Colonic mucosa (tissue), 4 donors: Measurements from ENCODE around the gene NXNL2. TPM values are rescaled to one million over a fixed set of nuclear protein-coding genes. Genes with fewer than 3 reads are reported as not detected.

ENCODE experiments used
- DNase-seq: peaks from one replicate; pipeline ENCODE4 v3.0.0-alpha.2; 2020
- H3K27ac ChIP-seq: fragments of 200-600 bp; one replicate; pipeline ENCODE4 v1.8.0; 2021
- H3K27me3 ChIP-seq: fragments of 200-600 bp; one replicate; pipeline ENCODE4 v1.8.0; 2021
- H3K36me3 ChIP-seq: fragments of 200-600 bp; one replicate; pipeline ENCODE4 v1.8.0; 2021
- H3K4me1 ChIP-seq: fragments of 200-600 bp; one replicate; pipeline ENCODE4 v1.8.0; 2021; ENCODE audit warnings: mild to moderate bottlenecking
- H3K4me3 ChIP-seq: fragments of 200-600 bp; one replicate; pipeline ENCODE4 v1.8.0; 2021
- H3K9ac ChIP-seq, 2 donors: one replicate each; pipeline ENCODE4 v1.7.0; 2013; ENCODE audit warnings: control low read depth in 2 of 2, low read depth in 2 of 2, low read length in 2 of 2
- H3K9me3 ChIP-seq: fragments of 200-600 bp; one replicate; pipeline ENCODE4 v1.8.0; 2021
- CTCF ChIP-seq: fragments of 200-600 bp; IDR thresholded peaks from one replicate; pipeline ENCODE4 v1.8.0; 2022; ENCODE audit warnings: antibody characterized with exemption, mild to moderate bottlenecking
- intact Hi-C: fragments of 100-400 bp; cut with DNase I; formaldehyde crosslinking; loops from one replicate; pipeline ENCODE4 v1.14.1; 2022
- total RNA-seq, 2 donors: library from RNA; stranded (reverse); fragmentation: NEBNext Ultra II Directional in 1 of 2; extraction: Animal tissue kit (Norgen Biotek cat#: 25700) in 1 of 2; gene quantifications; one replicate each; pipeline ENCODE4 v1.2.1, GENCODE V29; 2021
- donor health status: healthy.
- donor health status: DM: no; HTN: no; CAD: no.
- donor health status: DM: no; HTN: no; CAD: no.

The NXNL2 gene
- total RNA-seq, 2 donors from 2014 or later = not detected

DNA sequence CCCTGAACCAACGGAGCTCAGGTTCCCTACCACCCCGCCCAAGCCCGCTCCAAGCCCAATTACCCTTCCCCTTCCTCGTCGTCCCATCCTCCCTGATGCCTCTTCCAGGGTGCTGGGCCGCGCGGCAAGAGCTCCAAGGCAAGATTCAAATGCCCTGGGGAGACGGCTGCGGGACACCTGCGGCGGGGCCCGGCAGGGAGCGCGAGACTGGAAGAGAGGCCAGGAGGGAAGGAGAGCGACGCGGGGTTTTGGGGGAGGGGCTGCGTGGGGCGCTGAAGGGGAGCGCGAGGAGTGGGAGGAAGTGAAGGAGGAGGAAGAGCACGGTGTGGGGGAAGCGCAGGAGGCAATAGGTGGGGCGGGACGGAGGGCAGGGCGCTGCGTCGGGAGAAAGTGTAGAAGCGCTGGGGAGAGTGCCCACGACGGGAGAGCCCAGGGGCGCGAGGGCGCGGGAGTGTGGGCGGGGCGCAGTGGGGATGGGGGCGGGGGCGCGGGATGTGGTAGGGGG is 975 bp upstream of the NXNL2 start:
- H3K27ac ChIP-seq = peak overlapping the region; percentile 33
- DNase-seq = peak; percentile 42
- H3K4me3 ChIP-seq = peak overlapping the region; percentile 26
- no peak for TF ChIP-seq CTCF
- H3K9ac ChIP-seq = no peak overlapping the region
- H3K27me3 ChIP-seq = no peaks in the 10 kb centered on the region
- H3K36me3 ChIP-seq = no peaks in the 10 kb centered on the region
- intact Hi-C loops = no loop called here
- H3K9me3 ChIP-seq = no peaks in the 10 kb centered on the region
- no peaks in the 10 kb centered on the region for H3K4me1 ChIP-seq

DNA sequence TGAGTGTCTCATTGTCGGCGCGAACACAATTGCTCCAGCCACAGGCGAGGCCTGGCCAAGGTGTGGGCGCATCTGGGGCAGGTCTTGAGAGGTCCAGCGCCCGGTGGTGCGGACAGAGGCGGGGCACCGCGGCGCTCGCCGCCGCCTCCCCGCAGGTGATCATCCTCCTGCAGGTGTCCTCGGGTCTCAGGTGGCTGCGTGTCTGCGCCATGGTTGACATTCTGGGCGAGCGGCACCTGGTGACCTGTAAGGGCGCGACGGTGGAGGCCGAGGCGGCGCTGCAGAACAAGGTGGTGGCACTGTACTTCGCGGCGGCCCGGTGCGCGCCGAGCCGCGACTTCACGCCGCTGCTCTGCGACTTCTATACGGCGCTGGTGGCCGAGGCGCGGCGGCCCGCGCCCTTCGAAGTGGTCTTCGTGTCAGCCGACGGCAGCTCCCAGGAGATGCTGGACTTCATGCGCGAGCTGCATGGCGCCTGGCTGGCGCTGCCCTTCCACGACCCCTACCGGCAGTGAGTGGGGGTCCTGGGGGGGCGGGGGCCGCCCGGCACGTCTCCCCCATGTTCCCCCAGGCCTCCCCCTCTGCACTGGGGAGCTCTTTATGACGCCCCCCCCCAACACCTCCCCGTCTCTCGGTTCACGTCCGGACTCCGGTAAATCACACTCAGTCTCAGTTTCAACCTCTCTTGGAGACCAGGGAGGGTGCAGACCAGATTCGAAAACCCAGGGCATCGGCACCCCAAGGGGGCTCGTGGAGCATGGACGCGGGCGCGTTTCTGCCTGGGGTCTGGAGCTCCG is 446 bp downstream of the NXNL2 start:
- H3K36me3 ChIP-seq = no peaks in the 10 kb centered on the region
- H3K27me3 ChIP-seq = no peaks in the 10 kb centered on the region
- intact Hi-C loops = no loop called here
- no peaks in the 10 kb centered on the region for H3K9me3 ChIP-seq
- H3K4me3 ChIP-seq = peak overlapping the region; percentile 37
- H3K9ac ChIP-seq = no peak overlapping the region
- H3K4me1 ChIP-seq = no peaks in the 10 kb centered on the region
- TF ChIP-seq CTCF = no peak
- peak; percentile 35 for DNase-seq
- no peak overlapping the region for H3K27ac ChIP-seq

DNA sequence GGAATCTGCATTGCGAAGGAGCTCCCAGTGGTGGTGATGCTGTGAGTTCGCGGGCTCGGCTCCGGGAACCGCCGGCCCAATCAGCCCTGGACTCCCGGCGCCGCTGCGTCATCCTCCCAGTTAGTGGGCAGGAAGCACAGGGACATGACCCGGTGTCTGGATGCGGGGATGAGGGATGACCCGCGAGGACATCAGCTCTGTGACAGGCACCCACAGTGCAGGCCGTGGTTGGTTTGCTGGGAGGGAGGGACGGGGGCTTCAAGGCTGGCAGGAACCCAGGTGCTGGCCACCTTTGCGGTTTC is 996 bp downstream of the NXNL2 start:
- Histone ChIP-seq H3K36me3 (no peaks in the 10 kb centered on the region), H3K27ac (no peak overlapping the region), H3K9ac (no peak overlapping the region), H3K4me3 (peak overlapping the region; percentile 37), H3K27me3 (no peaks in the 10 kb centered on the region), H3K9me3 (no peaks in the 10 kb centered on the region), H3K4me1 (no peaks in the 10 kb centered on the region)
- no peak for TF ChIP-seq CTCF
- intact Hi-C loops = no loop called here
- DNase-seq = no peak

GRCh38 chr9:88536951-88537760 is 2.2 kb downstream of the NXNL2 start:
- Histone ChIP-seq H3K36me3 (no peaks in the 10 kb centered on the region), H3K9ac (no peak overlapping the region), H3K9me3 (no peaks in the 10 kb centered on the region), H3K4me3 (no peak overlapping the region), H3K27me3 (no peaks in the 10 kb centered on the region), H3K4me1 (no peaks in the 10 kb centered on the region), H3K27ac (no peak overlapping the region)
- DNase-seq = no peak
- intact Hi-C loops = no loop called here
- TF ChIP-seq CTCF = no peak

- intact Hi-C loops = no loop called here
- no peak overlapping the region for H3K27ac ChIP-seq
- TF ChIP-seq CTCF = no peak
Observed at GRCh38 chr9:88537761-88538091, 2.7 kb downstream of the NXNL2 start.

More at GRCh38 chr9:88537761-88538091, 2.7 kb downstream of the NXNL2 start:
- Histone ChIP-seq H3K4me3 (no peak overlapping the region), H3K9ac (no peak overlapping the region), H3K9me3 (no peaks in the 10 kb centered on the region), H3K36me3 (no peaks in the 10 kb centered on the region), H3K27me3 (no peaks in the 10 kb centered on the region), H3K4me1 (no peaks in the 10 kb centered on the region)
- DNase-seq = peak; percentile 50
